Peyer's patch (tissue), 4 donors: ENCODE results near the gene LEKR1.

Experiments used
- POLR2A ChIP-seq, 2 donors: fragments of 450-650 bp; IDR thresholded peaks; one replicate each; pipeline ENCODE4 v1.5.1; 2017; ENCODE audit warnings: antibody characterized with exemption in 2 of 2, mild to moderate bottlenecking in 2 of 2, moderate library complexity in 2 of 2
- TF ChIP-seq, protein P1 (sequence below), 6 experiments: fragments of 450-650 bp in 4 of 6; fragments of 200-600 bp in 2 of 6; sonication (generic) in 1 of 6; IDR thresholded peaks; one replicate each; pipeline ENCODE4 v1.5.1; 2017 to 2019; ENCODE audit warnings: antibody characterized with exemption in 6 of 6, mild to moderate bottlenecking in 3 of 6, moderate library complexity in 1 of 6

DNA sequence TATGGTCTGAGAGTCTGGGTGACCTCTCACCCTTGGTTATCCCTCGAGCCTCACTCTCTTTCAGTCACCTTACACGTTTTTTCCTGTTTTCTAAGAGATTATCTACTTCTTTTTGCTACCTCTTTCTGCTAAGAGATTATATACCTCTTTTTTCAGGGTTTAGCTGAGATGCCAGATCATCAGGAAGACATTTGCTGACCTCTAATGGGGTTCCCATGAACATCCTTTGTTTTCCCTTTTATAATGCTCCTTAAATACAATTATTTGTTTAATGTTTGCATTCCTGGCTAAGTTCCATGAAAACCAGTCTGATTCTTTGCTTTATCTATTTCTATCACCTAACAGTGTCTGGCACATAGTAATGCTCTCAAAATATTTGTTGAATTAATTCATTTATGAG is 39.6 kb downstream of the LEKR1 start:
- TF ChIP-seq, protein P1, sequence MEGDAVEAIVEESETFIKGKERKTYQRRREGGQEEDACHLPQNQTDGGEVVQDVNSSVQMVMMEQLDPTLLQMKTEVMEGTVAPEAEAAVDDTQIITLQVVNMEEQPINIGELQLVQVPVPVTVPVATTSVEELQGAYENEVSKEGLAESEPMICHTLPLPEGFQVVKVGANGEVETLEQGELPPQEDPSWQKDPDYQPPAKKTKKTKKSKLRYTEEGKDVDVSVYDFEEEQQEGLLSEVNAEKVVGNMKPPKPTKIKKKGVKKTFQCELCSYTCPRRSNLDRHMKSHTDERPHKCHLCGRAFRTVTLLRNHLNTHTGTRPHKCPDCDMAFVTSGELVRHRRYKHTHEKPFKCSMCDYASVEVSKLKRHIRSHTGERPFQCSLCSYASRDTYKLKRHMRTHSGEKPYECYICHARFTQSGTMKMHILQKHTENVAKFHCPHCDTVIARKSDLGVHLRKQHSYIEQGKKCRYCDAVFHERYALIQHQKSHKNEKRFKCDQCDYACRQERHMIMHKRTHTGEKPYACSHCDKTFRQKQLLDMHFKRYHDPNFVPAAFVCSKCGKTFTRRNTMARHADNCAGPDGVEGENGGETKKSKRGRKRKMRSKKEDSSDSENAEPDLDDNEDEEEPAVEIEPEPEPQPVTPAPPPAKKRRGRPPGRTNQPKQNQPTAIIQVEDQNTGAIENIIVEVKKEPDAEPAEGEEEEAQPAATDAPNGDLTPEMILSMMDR (IDR thresholded peaks at IDR 0.05), result peak in 1 of 6 experiments; percentile 4
- no peak for TF ChIP-seq POLR2A (IDR thresholded peaks at IDR 0.05)
